K562 (cell line): ENCODE data around the gene SLC5A11. TPM values are rescaled to one million over a fixed set of nuclear protein-coding genes. Genes with fewer than 3 reads are reported as not detected.

Experiments
- ATAC-seq: fragments of 200-7000 bp; cut with Tn5 transposase; 3 replicates; pipeline ENCODE4 v1.9.1; 2020; ENCODE audit warnings: moderate library complexity
- BruUV-seq: library from RNA; stranded (reverse); fragments of 400-500 nt; replicated peaks from 2 replicates; lab custom pipeline; 2021; lab: Mats Ljungman, UMichigan
- CTCF ChIA-PET: fragments of 300-600 bp; formaldehyde crosslinking; extraction: SDS; loops from one replicate; lab custom pipeline; 2021; ENCODE audit warnings: low intra/inter-chr PET ratio; lab: Yijun Ruan, JAX
- POLR2A ChIA-PET: fragments of 300-600, 350-650 bp; sonication (Branson Sonifier 250); formaldehyde crosslinking; extraction: SDS; loops from one replicate; lab custom pipeline; 2021; ENCODE audit warnings: antibody characterized with exemption, inconsistent platforms; lab: Yijun Ruan, JAX
- DNase-seq, 4 experiments: peaks; one replicate each; pipeline versions ENCODE4 v3.0.0 to v3.0.0-alpha.2; 2011 to 2018; ENCODE audit warnings: low spot score in 3 of 4, mixed read lengths in 3 of 4; ENCODE audit errors: extremely low read depth in 1 of 4
- FAIRE-seq: peaks from 2 replicates; lab custom pipeline; 2011; peaks lifted over from hg19 to GRCh38; lab: Jason Lieb, UNC
- H2AFZ ChIP-seq: 2 replicates; pipeline ENCODE4 v1.6.0; 2011; ENCODE audit warnings: low read depth, low read length, control low read depth, inconsistent platforms
- H3K27ac ChIP-seq: fragments of 200-600 bp; 3 replicates; pipeline ENCODE4 v1.8.0; 2011; ENCODE audit warnings: low read depth, mild to moderate bottlenecking, control low read depth, inconsistent platforms, low read length, moderate library complexity, mixed read lengths; ENCODE audit errors: extremely low read depth
- H3K27me3 ChIP-seq, 2 experiments: fragments of 300-600 bp in 1 of 2; 2 replicates in 1 of 2; 3 replicates in 1 of 2; pipeline versions ENCODE4 v1.6.0 to v1.8.0; 2011; ENCODE audit warnings: inconsistent platforms in 2 of 2, low read length in 2 of 2, mild to moderate bottlenecking in 1 of 2, mixed read lengths in 1 of 2, moderate library complexity in 1 of 2; ENCODE audit not compliant: control insufficient read depth in 2 of 2, insufficient read depth in 2 of 2
- H3K36me3 ChIP-seq: fragments of 300-600 bp; 3 replicates; pipeline ENCODE4 v1.8.0; 2011; ENCODE audit warnings: mild to moderate bottlenecking, low read length, inconsistent platforms; ENCODE audit not compliant: control insufficient read depth, insufficient read depth
- H3K4me1 ChIP-seq, 2 experiments: fragments of 200-600 bp in 1 of 2; replicated peaks in 1 of 2; 2 replicates in 1 of 2; 3 replicates in 1 of 2; pipeline versions ENCODE4 v1.5.1 to v1.8.0; 2011; ENCODE audit warnings: inconsistent platforms in 2 of 2, low read length in 2 of 2, mild to moderate bottlenecking in 1 of 2, mixed read lengths in 1 of 2, moderate library complexity in 1 of 2; ENCODE audit not compliant: control insufficient read depth in 2 of 2, insufficient read depth in 2 of 2
- H3K4me2 ChIP-seq: 2 replicates; pipeline ENCODE4 v1.6.1; 2011; ENCODE audit warnings: low read length, control low read depth, inconsistent platforms, mixed read lengths; ENCODE audit not compliant: insufficient read depth
- H3K4me3 ChIP-seq: fragments of 200-600 bp; sonication (generic), shearing (Covaris generic); 2 replicates; pipeline ENCODE4 v1.5.1; 2016; ENCODE audit warnings: control low read depth, inconsistent platforms
- H3K79me2 ChIP-seq: fragments of 200-600 bp; 3 replicates; pipeline ENCODE4 v1.8.0; 2011; ENCODE audit warnings: low read length, inconsistent platforms; ENCODE audit not compliant: control insufficient read depth, insufficient read depth
- H3K9ac ChIP-seq, 2 experiments: 2 replicates each; pipeline versions ENCODE4 v1.6.0 to v1.6.1; 2011; ENCODE audit warnings: low read depth in 2 of 2, low read length in 2 of 2, control low read depth in 1 of 2, inconsistent platforms in 1 of 2, mild to moderate bottlenecking in 1 of 2, mixed read lengths in 1 of 2; ENCODE audit not compliant: insufficient read depth in 1 of 2
- H3K9me1 ChIP-seq: one replicate; pipeline ENCODE4 v1.6.0; 2011; ENCODE audit warnings: inconsistent platforms, mild to moderate bottlenecking, low read length, moderate library complexity; ENCODE audit not compliant: control insufficient read depth, insufficient read depth
- H3K9me3 ChIP-seq: replicated peaks from 2 replicates; pipeline ENCODE4 v1.5.1; 2011; ENCODE audit warnings: low read depth, low read length, inconsistent platforms; ENCODE audit not compliant: control insufficient read depth, insufficient read depth
- H4K20me1 ChIP-seq: replicated peaks from 2 replicates; pipeline ENCODE4 v1.6.1; 2011; ENCODE audit warnings: low read length, inconsistent platforms, mixed read lengths; ENCODE audit not compliant: control insufficient read depth, insufficient read depth
- ATF1 ChIP-seq, 2 experiments: fragments of 450-650 bp in 1 of 2; IDR thresholded peaks; 2 replicates each; pipeline ENCODE4 v1.6.1; 2016; ENCODE audit warnings: missing compliant biosample characterization in 1 of 2, missing genetic modification characterization in 1 of 2
- EGR1 ChIP-seq: fragments of 450-650 bp; conservative IDR thresholded peaks from 2 replicates; pipeline ENCODE4 v1.6.1; 2017; ENCODE audit warnings: mild to moderate bottlenecking
- IFI16 ChIP-seq: fragments of 250-450 bp; sonication (Bioruptor Pico); IDR thresholded peaks from 2 replicates; pipeline ENCODE4 v2.1.2; 2022; ENCODE audit warnings: mild to moderate bottlenecking, inconsistent platforms
- MIER1 ChIP-seq: fragments of 450-650 bp; IDR thresholded peaks from 2 replicates; pipeline ENCODE4 v1.6.1; 2016; ENCODE audit warnings: antibody characterized with exemption, mild to moderate bottlenecking, low read depth
- MYBL2 ChIP-seq, 2 experiments: fragments of 450-650 bp in 1 of 2; sonication (generic) in 1 of 2; formaldehyde crosslinking in 1 of 2; IDR thresholded peaks; 2 replicates each; pipeline versions ENCODE4 v1.6.1 to v1.8.1; 2017 to 2022; ENCODE audit warnings: borderline replicate concordance in 1 of 2, inconsistent platforms in 1 of 2, low read depth in 1 of 2, mild to moderate bottlenecking in 1 of 2, missing genetic modification reagents in 1 of 2, moderate library complexity in 1 of 2
- NCOA2 ChIP-seq, 2 experiments: fragments of 450-650 bp; IDR thresholded peaks; 2 replicates each; pipeline ENCODE4 v1.6.1; 2018; ENCODE audit warnings: mild to moderate bottlenecking in 2 of 2, moderate library complexity in 1 of 2; ENCODE audit not compliant: partially characterized antibody in 2 of 2
- NFYB ChIP-seq: IDR thresholded peaks from 2 replicates; pipeline ENCODE4 v1.6.1; 2011; ENCODE audit warnings: mild to moderate bottlenecking, moderate library complexity; ENCODE audit not compliant: insufficient read length; ENCODE audit errors: extremely low read depth
- RBM39 ChIP-seq: fragments of 200-400 bp; formaldehyde crosslinking; optimal IDR thresholded peaks from 2 replicates; pipeline ENCODE3; 2018; ENCODE audit warnings: low read depth, low read length
- SIX5 ChIP-seq, 2 experiments: IDR thresholded peaks; 2 replicates each; pipeline ENCODE4 v1.6.1; 2011; ENCODE audit warnings: low read length in 2 of 2, borderline replicate concordance in 1 of 2, low read depth in 1 of 2, mild to moderate bottlenecking in 1 of 2, moderate library complexity in 1 of 2; ENCODE audit not compliant: insufficient read depth in 1 of 2
- SREBF2 ChIP-seq: sonication (generic); formaldehyde crosslinking; IDR thresholded peaks from 2 replicates; pipeline ENCODE4 v1.4.0; 2020; ENCODE audit warnings: mild to moderate bottlenecking, missing genetic modification reagents
- WHSC1 ChIP-seq: IDR thresholded peaks from one replicate; pipeline ENCODE4 v1.6.1; 2012; ENCODE audit warnings: low read length, control low read depth, inconsistent platforms
- WGBS: fragments of 100-300 bp; shearing (Covaris generic); methylation state at CpG from one replicate; pipeline ENCODE4 v1.1.6; 2016; ENCODE audit warnings: low coverage, mixed read lengths; ENCODE audit not compliant: insufficient coverage; ENCODE audit errors: missing lambda C conversion rate; 5-methylcytosine and 5-hydroxymethylcytosine counted together
- in situ Hi-C: fragments of 300-500 bp; cut with MboI; formaldehyde crosslinking; loops from 4 replicates; pipeline ENCODE4 v1.15.0; 2018; ENCODE audit warnings: inconsistent platforms, mixed read lengths
- intact Hi-C: fragments of 100-400 bp; cut with micrococcal nuclease; formaldehyde crosslinking; loops from 2 replicates; pipeline ENCODE4 v1.14.2; 2022
- polyA plus RNA-seq, 8 experiments: library from polyadenylated mRNA; depleted of rRNA in 4 of 8; stranded (reverse) in 5 of 8; unstranded in 3 of 8; fragments of >200 nt; fragmentation: Nextera tagmentation in 2 of 8; fragmentation: Illumina TruSeq in 1 of 8; extraction: Ambion mirVana in 2 of 8; extraction: Trizol in 1 of 8; gene quantifications; 2 replicates each; pipeline versions ENCODE4 v1.2.1 to v1.2.3, GENCODE V29; 2011 to 2014; ENCODE audit warnings: inconsistent platforms in 1 of 8, missing spikeins in 1 of 8
- total RNA-seq, 7 experiments: library from RNA; depleted of rRNA in 6 of 7; stranded (reverse); fragments of >200 nt in 6 of 7; fragmentation: Illumina TruSeq in 2 of 7; extraction: Trizol in 2 of 7; gene quantifications; 2 replicates each; pipeline versions ENCODE4 v1.2.1 to v1.2.3, GENCODE V29; 2011 to 2021; ENCODE audit warnings: low replicate concordance in 1 of 7
- TF ChIP-seq, protein P1 (sequence below): sonication (generic); formaldehyde crosslinking; IDR thresholded peaks from 2 replicates; pipeline ENCODE4 v1.5.0; 2020; ENCODE audit warnings: missing genetic modification reagents
- TF ChIP-seq, protein P2 (sequence below): fragments of 250-450 bp; sonication (Bioruptor Pico); IDR thresholded peaks from 2 replicates; pipeline ENCODE4 v1.6.1; 2021; ENCODE audit warnings: mild to moderate bottlenecking

Gene SLC5A11
- total and polyA plus RNA-seq, 9 of the 15 experiments (the other 6 are each of a cell fraction or from before 2014, with no cell fraction given) = 0.04 to 0.25 (median 0.11) TPM; not detected in 3

DNA sequence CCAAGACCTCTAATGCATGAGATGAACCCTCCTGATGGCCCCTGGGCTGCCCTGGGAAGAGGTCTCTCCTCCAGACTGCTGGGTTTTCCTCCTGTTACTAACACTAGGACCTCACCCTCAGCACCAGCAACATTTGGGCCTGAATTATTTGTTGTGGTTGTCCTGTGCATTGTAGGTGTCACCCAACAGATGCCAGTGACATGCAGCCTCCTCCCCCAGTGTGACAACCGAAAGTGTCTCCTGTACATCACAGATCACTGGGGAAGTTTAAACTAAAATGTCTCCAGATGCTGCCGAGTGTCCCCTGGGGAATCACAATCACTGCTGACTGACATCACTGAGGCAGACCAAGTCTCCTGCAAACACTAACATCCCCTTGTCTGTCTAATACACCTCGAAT, 74.8 kb downstream of the SLC5A11 start (continued):
- TF ChIP-seq WHSC1 = no peak

DNA sequence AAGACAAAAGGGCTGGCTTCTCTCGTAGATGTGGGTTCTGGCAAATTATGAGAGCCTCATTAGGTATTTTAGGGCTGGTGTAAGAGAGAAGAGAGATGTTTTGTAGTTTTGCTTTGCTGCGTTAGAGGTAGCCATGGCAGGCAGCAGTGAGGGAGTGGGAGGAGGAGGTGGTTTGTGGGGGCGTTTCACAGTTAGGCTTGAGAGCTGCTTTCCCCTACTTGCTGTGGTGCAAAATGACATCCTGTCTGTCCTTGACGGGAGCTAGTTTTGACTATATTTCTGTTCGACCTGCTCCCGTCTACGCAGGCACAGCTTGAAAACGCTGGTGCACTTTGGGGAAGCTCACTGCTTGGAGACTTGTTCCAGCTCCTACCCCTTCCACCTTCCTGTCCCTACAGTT, 75.5 kb downstream of the SLC5A11 start:
- intact Hi-C loops = no loop called here

DNA sequence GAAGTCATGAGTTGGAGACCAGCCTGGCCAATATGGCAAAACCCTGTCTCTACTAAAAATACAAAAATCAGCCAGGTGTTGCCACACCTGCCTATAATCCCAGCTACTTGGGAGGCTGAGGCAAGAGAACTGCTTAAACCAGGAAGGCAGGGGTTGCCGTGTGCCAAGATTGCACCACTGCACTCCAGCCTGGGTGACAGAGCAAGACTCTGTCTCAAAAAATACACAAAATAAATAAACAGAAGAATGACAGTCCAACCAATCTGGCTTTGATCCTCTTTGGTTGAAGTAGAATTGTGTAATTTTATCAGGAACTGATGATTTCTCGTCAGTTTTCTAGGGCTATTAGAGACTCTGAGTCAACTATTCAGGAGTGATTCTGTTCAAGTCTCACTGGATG, 79.4 kb downstream of the SLC5A11 start:
- WGBS = 70% methylated on average over 2 of the region's 2 CpGs
- no peak overlapping the region for H3K4me3 ChIP-seq
- no peaks in the 10 kb centered on the region for H3K27me3 ChIP-seq
- no peak overlapping the region for H3K27ac ChIP-seq
- TF ChIP-seq RBM39 = no peak
- no peak for TF ChIP-seq SREBF2 (CRISPR knock-in tag)
- no peak for TF ChIP-seq MYBL2 (IDR thresholded peaks at IDR 0.05; ENCODE audit: low read depth)
- TF ChIP-seq MYBL2 (CRISPR knock-in tag; IDR thresholded peaks at IDR 0.05; ENCODE audit: borderline replicate concordance) = no peak
- TF ChIP-seq, protein P1, sequence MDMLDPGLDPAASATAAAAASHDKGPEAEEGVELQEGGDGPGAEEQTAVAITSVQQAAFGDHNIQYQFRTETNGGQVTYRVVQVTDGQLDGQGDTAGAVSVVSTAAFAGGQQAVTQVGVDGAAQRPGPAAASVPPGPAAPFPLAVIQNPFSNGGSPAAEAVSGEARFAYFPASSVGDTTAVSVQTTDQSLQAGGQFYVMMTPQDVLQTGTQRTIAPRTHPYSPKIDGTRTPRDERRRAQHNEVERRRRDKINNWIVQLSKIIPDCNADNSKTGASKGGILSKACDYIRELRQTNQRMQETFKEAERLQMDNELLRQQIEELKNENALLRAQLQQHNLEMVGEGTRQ (CRISPR knock-in tag) = no peak
- TF ChIP-seq SIX5 (IDR thresholded peaks at IDR 0.05; ENCODE audit: borderline replicate concordance in 1 of 2, insufficient read depth in 1 of 2, low read depth in 1 of 2, low read length in 2 of 2) = no peak
- TF ChIP-seq, protein P2, sequence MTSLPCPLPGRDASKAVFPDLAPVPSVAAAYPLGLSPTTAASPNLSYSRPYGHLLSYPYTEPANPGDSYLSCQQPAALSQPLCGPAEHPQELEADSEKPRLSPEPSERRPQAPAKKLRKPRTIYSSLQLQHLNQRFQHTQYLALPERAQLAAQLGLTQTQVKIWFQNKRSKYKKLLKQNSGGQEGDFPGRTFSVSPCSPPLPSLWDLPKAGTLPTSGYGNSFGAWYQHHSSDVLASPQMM (CRISPR knock-in tag) = no peak
- no peak for TF ChIP-seq IFI16 (CRISPR knock-in tag)
- no peak for TF ChIP-seq NFYB
- POLR2A ChIA-PET = interaction anchor here (0.6 kb wide), 1 partner anchor 10 kb away, joined by 4 read pairs; no protein-coding TSS in a partner anchor
- no peaks in the 10 kb centered on the region for H3K9me3 ChIP-seq
- no peak for DNase-seq
- H3K9ac ChIP-seq = no peak overlapping the region
- BruUV-seq = no TSS peak
- no peaks in the 10 kb centered on the region for H4K20me1 ChIP-seq
- intact Hi-C loops = no loop called here
- peaks cover 18% of the 10 kb centered on the region; the same call in 2 of the 3 replicates for H3K36me3 ChIP-seq
- H3K9me1 ChIP-seq = no peaks in the 10 kb centered on the region
- no peak overlapping the region for H3K4me2 ChIP-seq
- in situ Hi-C loops = no loop called here
- CTCF ChIA-PET = no interaction called here
- no peak overlapping the region for H2AFZ ChIP-seq
- no peak for ATAC-seq
- FAIRE-seq = no peak
- no peaks in the 10 kb centered on the region for H3K79me2 ChIP-seq
- H3K4me1 ChIP-seq = no peaks in the 10 kb centered on the region

More for the DNA sequence above, 75.5 kb downstream of the SLC5A11 start:
- BruUV-seq = no TSS peak
- ChIA-PET POLR2A (interaction anchor here (0.6 kb wide), 2 partner anchors 15 to 101 kb away, joined by 3 to 5 read pairs; no protein-coding TSS in a partner anchor), CTCF (no interaction called here)
- ATAC-seq (no peak), DNase-seq (no peak), FAIRE-seq (no peak)
- H3K27ac ChIP-seq = no peak overlapping the region
- no peaks in the 10 kb centered on the region; a peak in 1 of 5 replicates for H3K4me1 ChIP-seq
- TF ChIP-seq ATF1 (CRISPR knock-in tag; IDR thresholded peaks at IDR 0.05) = no peak
- TF ChIP-seq ATF1 (tag; IDR thresholded peaks at IDR 0.05) = no peak
- no peak for TF ChIP-seq NCOA2 (IDR thresholded peaks at IDR 0.05; ENCODE audit: partially characterized antibody in 2 of 2)
- TF ChIP-seq MIER1 = no peak
- peak; percentile 58; the same call in 1 of the 2 replicates for TF ChIP-seq EGR1
- H4K20me1 ChIP-seq = no peaks in the 10 kb centered on the region
- H3K9me1 ChIP-seq = no peaks in the 10 kb centered on the region
- no peaks in the 10 kb centered on the region for H3K79me2 ChIP-seq
- H3K9ac ChIP-seq = no peak overlapping the region
- no peak overlapping the region for H3K4me2 ChIP-seq
- H3K9me3 ChIP-seq = no peaks in the 10 kb centered on the region
- no peak overlapping the region for H3K4me3 ChIP-seq
- in situ Hi-C loops = no loop called here
- H2AFZ ChIP-seq = no peak overlapping the region
- 63% methylated on average over 8 of the region's 8 CpGs for WGBS
- peaks cover 19% of the 10 kb centered on the region; the same call in 1 of the 3 replicates for H3K36me3 ChIP-seq
- no peaks in the 10 kb centered on the region for H3K27me3 ChIP-seq
